Gastroesophageal sphincter (tissue), 4 donors: ENCODE results near the gene GPR15LG. TPM values are rescaled to one million over a fixed set of nuclear protein-coding genes. Genes with fewer than 3 reads are reported as not detected.

Experiments
- ATAC-seq: fragments of 150-250 bp; one replicate; pipeline ENCODE4 v1.9.1; 2016; ENCODE audit warnings: mild to moderate bottlenecking, moderate library complexity
- H3K27ac ChIP-seq, 4 donors: fragments of 200-600 bp; sonication (generic) in 3 of 4; 1 replicate in 3 of 4; 2 replicates in 1 of 4; pipeline ENCODE4 v1.5.1; 2016 to 2019
- H3K27me3 ChIP-seq: fragments of 200-600 bp; sonication (generic); one replicate; pipeline ENCODE4 v1.5.1; 2019
- H3K36me3 ChIP-seq, 2 donors: fragments of 200-600 bp; sonication (generic); one replicate each; pipeline ENCODE4 v1.5.1; 2019; ENCODE audit warnings: control low read depth in 1 of 2
- H3K4me1 ChIP-seq, 3 donors: fragments of 200-600 bp; sonication (generic); 1 replicate in 2 of 3; 2 replicates in 1 of 3; pipeline ENCODE4 v1.5.1; 2016 to 2019; ENCODE audit warnings: control low read depth in 2 of 3
- H3K4me3 ChIP-seq, 2 donors: fragments of 200-600 bp; sonication (generic); one replicate each; pipeline ENCODE4 v1.5.1; 2019; ENCODE audit warnings: mild to moderate bottlenecking in 1 of 2, moderate library complexity in 1 of 2
- H3K9me3 ChIP-seq, 3 donors: fragments of 200-600 bp; sonication (generic); one replicate each; pipeline ENCODE4 v1.5.1; 2017 to 2019; ENCODE audit warnings: control low read depth in 2 of 3
- CTCF ChIP-seq, 4 experiments: fragments of 200-600 bp in 2 of 4; fragments of 450-650 bp in 2 of 4; sonication (generic) in 1 of 4; IDR thresholded peaks; one replicate each; pipeline ENCODE4 v1.5.1; 2017 to 2019; ENCODE audit warnings: antibody characterized with exemption in 4 of 4, mild to moderate bottlenecking in 2 of 4, moderate library complexity in 2 of 4
- EP300 ChIP-seq: sonication (generic); formaldehyde crosslinking; IDR thresholded peaks from one replicate; pipeline ENCODE4 v1.6.1; 2017; ENCODE audit warnings: antibody characterized with exemption, mild to moderate bottlenecking
- POLR2A ChIP-seq, 2 donors: fragments of 450-650 bp; IDR thresholded peaks; one replicate each; pipeline ENCODE4 v1.6.1; 2017; ENCODE audit warnings: antibody characterized with exemption in 2 of 2, mild to moderate bottlenecking in 2 of 2, moderate library complexity in 1 of 2
- POLR2AphosphoS5 ChIP-seq: sonication (generic); formaldehyde crosslinking; IDR thresholded peaks from one replicate; pipeline ENCODE4 v1.6.1; 2017; ENCODE audit warnings: antibody characterized with exemption
- WGBS, 2 donors: methylation state at CpG; one replicate each; pipeline ENCODE4 v1.1.5; 2018; ENCODE audit warnings: low coverage in 1 of 2; 5-methylcytosine and 5-hydroxymethylcytosine counted together
- total RNA-seq, 4 donors: library from RNA; depleted of rRNA; stranded (reverse); fragments of >200 nt; gene quantifications; one replicate each; pipeline ENCODE4 v1.1.0, GENCODE V29; 2016

GPR15LG gene
- total RNA-seq, 4 donors from 2014 or later = 1.2 to 10.1 TPM; not detected in 2

DNA sequence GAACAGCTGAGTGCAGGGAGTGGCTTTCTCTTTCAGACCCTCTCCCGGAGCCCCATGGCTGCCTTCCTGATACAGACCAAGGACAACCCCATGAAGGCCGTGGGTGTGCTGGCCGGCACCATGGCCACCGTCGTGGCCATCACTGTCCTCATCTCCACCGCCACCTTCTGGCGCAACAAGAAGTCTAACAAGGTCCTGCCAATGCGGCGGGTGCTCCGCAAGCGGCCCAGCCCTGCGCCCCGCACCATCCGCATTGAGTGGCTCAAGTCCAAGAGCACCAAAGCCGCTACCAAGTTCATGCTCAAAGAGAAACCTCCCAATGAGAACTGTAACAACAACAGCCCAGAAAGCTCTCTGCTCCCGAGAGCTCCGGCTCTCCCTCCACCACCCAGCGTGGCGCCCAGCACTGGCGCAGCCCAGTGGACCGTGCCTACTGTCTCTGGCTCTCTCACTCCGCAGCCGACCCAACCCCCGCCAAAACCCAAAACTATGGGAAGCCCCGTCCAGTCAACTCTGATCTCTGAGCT, 40.5 kb downstream of the GPR15LG start:
- no peaks in the 10 kb centered on the region for H3K4me1 ChIP-seq
- 55% methylated on average over 3 of the region's 25 CpGs; no CpG with 5 or more reads in 1 of the 2 donors for WGBS, 2 donors
- no peak overlapping the region for H3K4me3 ChIP-seq
- no peaks in the 10 kb centered on the region for H3K9me3 ChIP-seq
- TF ChIP-seq CTCF (IDR thresholded peaks at IDR 0.05) = no peak
- no peak for TF ChIP-seq POLR2AphosphoS5
- no peak for TF ChIP-seq EP300
- TF ChIP-seq POLR2A (IDR thresholded peaks at IDR 0.05) = no peak
- no peak for ATAC-seq
- no peak overlapping the region for H3K27ac ChIP-seq
- H3K27me3 ChIP-seq = peaks cover 28% of the 10 kb centered on the region
- no peaks in the 10 kb centered on the region for H3K36me3 ChIP-seq

DNA sequence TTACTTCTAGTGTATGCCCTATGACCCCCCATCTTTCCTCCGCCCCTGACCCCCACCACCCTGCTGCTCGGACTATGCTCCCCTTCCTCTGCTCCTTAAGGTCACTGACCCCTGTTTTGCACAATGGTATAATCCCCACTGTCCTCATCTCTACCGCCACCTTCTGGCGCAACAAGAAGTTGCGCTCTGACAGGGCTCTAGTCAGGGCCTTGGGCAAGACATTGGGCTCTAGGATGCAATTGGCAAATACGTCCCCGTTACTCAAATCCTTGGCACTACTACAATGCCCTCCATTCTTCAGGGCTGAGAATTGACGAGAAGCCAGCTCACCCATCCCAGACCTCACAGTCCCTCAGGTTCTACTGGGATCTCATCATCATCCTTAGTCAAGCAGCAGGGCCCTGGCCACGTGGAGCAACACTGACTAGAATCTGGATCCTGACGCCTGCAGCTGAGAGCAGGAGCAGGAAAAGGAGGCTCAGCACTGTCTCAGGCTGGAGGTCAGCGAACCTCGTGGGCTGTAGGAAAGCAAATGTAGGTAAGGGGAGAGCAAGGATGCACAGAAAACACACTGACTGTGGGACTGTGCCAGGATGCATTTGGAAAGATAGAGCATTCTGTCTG, 41.1 kb downstream of the GPR15LG start:
- no peaks in the 10 kb centered on the region for H3K36me3 ChIP-seq
- H3K4me1 ChIP-seq = no peaks in the 10 kb centered on the region
- no peaks in the 10 kb centered on the region for H3K9me3 ChIP-seq
- no peak for ATAC-seq
- no peak overlapping the region for H3K4me3 ChIP-seq
- TF ChIP-seq EP300 (no peak), CTCF (IDR thresholded peaks at IDR 0.05) (no peak), POLR2A (IDR thresholded peaks at IDR 0.05) (no peak), POLR2AphosphoS5 (no peak)
- 14 to 43% methylated on average over 1 to 6 of the region's 12 CpGs for WGBS, 2 donors
- peaks cover 31% of the 10 kb centered on the region for H3K27me3 ChIP-seq
- no peak overlapping the region for H3K27ac ChIP-seq

DNA sequence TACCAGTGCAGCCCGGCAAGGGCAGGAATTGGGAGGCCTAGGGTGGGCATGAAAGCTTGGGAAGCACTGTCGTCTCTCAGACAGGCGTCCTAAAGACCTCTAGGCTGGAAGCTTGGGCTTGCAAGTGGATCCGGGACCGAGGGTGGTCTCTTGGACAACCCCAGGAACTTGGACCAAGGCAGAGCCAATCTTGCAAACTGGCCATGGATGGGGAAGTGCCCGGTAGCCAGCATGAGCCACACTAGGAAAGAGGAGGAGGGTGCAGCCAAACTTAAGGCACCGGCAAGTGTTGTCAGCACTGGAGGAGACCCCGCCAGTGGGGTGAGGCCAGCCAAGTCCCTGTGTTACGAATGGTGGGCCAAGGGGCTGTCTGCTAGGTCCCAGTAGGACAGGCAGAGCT, 43.2 kb downstream of the GPR15LG start:
- H3K27me3 ChIP-seq = peaks cover 27% of the 10 kb centered on the region
- H3K36me3 ChIP-seq = no peaks in the 10 kb centered on the region
- ATAC-seq = no peak
- H3K27ac ChIP-seq = no peak overlapping the region
- TF ChIP-seq CTCF (IDR thresholded peaks at IDR 0.05) (no peak), POLR2A (IDR thresholded peaks at IDR 0.05) (no peak), EP300 (no peak), POLR2AphosphoS5 (no peak)
- no peak overlapping the region for H3K4me3 ChIP-seq
- no peaks in the 10 kb centered on the region for H3K4me1 ChIP-seq
- WGBS, 2 donors = 71% methylated on average over 2 of the region's 9 CpGs; no CpG with 5 or more reads in 1 of the 2 donors
- H3K9me3 ChIP-seq = no peaks in the 10 kb centered on the region

- H3K9me3 ChIP-seq = no peaks in the 10 kb centered on the region
- no peak for ATAC-seq
- H3K27ac ChIP-seq = no peak overlapping the region
- H3K27me3 ChIP-seq = peaks cover 29% of the 10 kb centered on the region
- no peaks in the 10 kb centered on the region for H3K4me1 ChIP-seq
- H3K36me3 ChIP-seq = no peaks in the 10 kb centered on the region
- 80 to 100% methylated on average over 2 to 4 of the region's 4 CpGs for WGBS, 2 donors
- no peak overlapping the region for H3K4me3 ChIP-seq
- TF ChIP-seq POLR2AphosphoS5 = no peak
- no peak for TF ChIP-seq POLR2A (IDR thresholded peaks at IDR 0.05)
- TF ChIP-seq EP300 = no peak
- TF ChIP-seq CTCF (IDR thresholded peaks at IDR 0.05) = no peak
Observed at GRCh38 chr10:84217746-84218145, 44.1 kb downstream of the GPR15LG start.

DNA sequence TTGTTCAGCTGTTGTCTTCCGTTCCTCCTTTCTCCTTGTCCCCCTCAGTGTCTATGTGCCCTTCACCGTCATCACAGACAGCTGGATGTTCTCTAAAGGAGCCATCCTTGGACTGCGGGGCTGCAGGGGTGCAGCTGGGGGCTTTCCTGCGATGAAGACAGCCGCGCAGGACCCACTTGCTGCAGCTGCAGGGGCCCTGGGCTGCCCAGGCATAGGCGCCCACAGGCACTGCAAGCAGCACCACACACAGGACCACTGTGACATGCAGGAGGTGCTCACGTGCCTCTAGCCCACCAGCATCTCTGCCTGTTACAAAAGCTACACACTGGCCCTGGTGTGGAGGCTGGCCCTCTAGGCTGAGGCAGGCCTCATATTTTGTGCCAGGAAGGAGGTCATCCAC, 48.3 kb downstream of the GPR15LG start:
- no peaks in the 10 kb centered on the region for H3K4me1 ChIP-seq
- no peak for ATAC-seq
- TF ChIP-seq POLR2AphosphoS5 = no peak
- TF ChIP-seq CTCF (IDR thresholded peaks at IDR 0.05) = no peak
- no peak for TF ChIP-seq EP300
- TF ChIP-seq POLR2A (IDR thresholded peaks at IDR 0.05) = no peak
- peaks cover 41% of the 10 kb centered on the region for H3K27me3 ChIP-seq
- H3K9me3 ChIP-seq = no peaks in the 10 kb centered on the region
- WGBS, 2 donors = no CpG with 5 or more reads among the region's 8 CpGs
- no peak overlapping the region for H3K27ac ChIP-seq
- no peak overlapping the region for H3K4me3 ChIP-seq
- H3K36me3 ChIP-seq = no peaks in the 10 kb centered on the region
